Endothelial cell of umbilical vein (primary cell): ENCODE measurements around the gene TMEM140. TPM values are rescaled to one million over a fixed set of nuclear protein-coding genes. Genes with fewer than 3 reads are reported as not detected.

Experiments
- BruUV-seq: library from RNA; stranded (reverse); fragments of 400-500 nt; replicated peaks from 2 replicates; lab custom pipeline; 2021; lab: Mats Ljungman, UMichigan
- CTCF ChIA-PET: fragments of 300-600, 350-600 bp; sonication (Branson Sonifier 250); formaldehyde crosslinking; loops from one replicate; lab custom pipeline; 2021; ENCODE audit warnings: antibody characterized with exemption, inconsistent platforms; lab: Charles Lee
- POLR2A ChIA-PET: fragments of 300-600, 350-600 bp; sonication (Branson Sonifier 250); formaldehyde crosslinking; loops from one replicate; lab custom pipeline; 2021; ENCODE audit warnings: antibody characterized with exemption, inconsistent platforms; lab: Charles Lee
- DNase-seq: peaks from one replicate; pipeline ENCODE4 v3.0.0-alpha.2; 2011; ENCODE audit warnings: low read depth, low spot score
- FAIRE-seq: peaks from 2 replicates; lab custom pipeline; 2011; peaks lifted over from hg19 to GRCh38; lab: Jason Lieb, UNC
- H2AFZ ChIP-seq: 2 replicates; pipeline ENCODE4 v1.6.0; 2012; ENCODE audit warnings: low read depth, low read length, control low read depth, inconsistent platforms
- H3K27ac ChIP-seq: 2 replicates; pipeline ENCODE4 v1.5.1; 2011; ENCODE audit warnings: low read depth, mild to moderate bottlenecking, control low read depth, low read length, moderate library complexity; ENCODE audit not compliant: insufficient read depth
- H3K27me3 ChIP-seq, 2 experiments: 2 replicates each; pipeline versions ENCODE4 v1.6.0 to v1.6.1; 2011; ENCODE audit warnings: low read length in 2 of 2, mixed read lengths in 1 of 2; ENCODE audit not compliant: control insufficient read depth in 2 of 2, insufficient read depth in 2 of 2
- H3K36me3 ChIP-seq, 2 experiments: 2 replicates in 1 of 2; 3 replicates in 1 of 2; pipeline ENCODE4 v1.5.1; 2011; ENCODE audit warnings: low read length in 2 of 2, mild to moderate bottlenecking in 1 of 2, moderate library complexity in 1 of 2; ENCODE audit not compliant: control insufficient read depth in 2 of 2, insufficient read depth in 2 of 2; ENCODE audit errors: extremely low read depth in 1 of 2
- H3K4me1 ChIP-seq: 3 replicates; pipeline ENCODE4 v1.5.1; 2011; ENCODE audit warnings: mild to moderate bottlenecking, low read length; ENCODE audit not compliant: control insufficient read depth, insufficient read depth; ENCODE audit errors: extremely low read depth
- H3K4me2 ChIP-seq: 2 replicates; pipeline ENCODE4 v1.6.1; 2011; ENCODE audit warnings: low read length, control low read depth, mixed read lengths; ENCODE audit not compliant: insufficient read depth
- H3K4me3 ChIP-seq, 3 experiments: fragments of 200-600 bp in 1 of 3; sonication (generic), shearing (Covaris generic) in 1 of 3; replicated peaks in 1 of 3; 2 replicates each; pipeline ENCODE4 v1.5.1; 2011 to 2016; ENCODE audit warnings: control low read depth in 3 of 3, low read length in 3 of 3, mild to moderate bottlenecking in 2 of 3, inconsistent platforms in 1 of 3, low read depth in 1 of 3, moderate library complexity in 1 of 3; ENCODE audit not compliant: insufficient read depth in 1 of 3
- H3K79me2 ChIP-seq: 2 replicates; pipeline ENCODE4 v1.6.0; 2012; ENCODE audit warnings: low read length, inconsistent platforms; ENCODE audit not compliant: control insufficient read depth, insufficient read depth
- H3K9ac ChIP-seq: replicated peaks from 2 replicates; pipeline ENCODE3; 2011; ENCODE audit warnings: low read length, control low read depth; ENCODE audit not compliant: insufficient read depth; ENCODE audit errors: extremely low read depth
- H3K9me1 ChIP-seq: replicated peaks from 3 replicates; pipeline ENCODE4 v1.6.0; 2011; ENCODE audit warnings: mild to moderate bottlenecking, low read length; ENCODE audit not compliant: control insufficient read depth, insufficient read depth; ENCODE audit errors: extremely low read depth
- H3K9me3 ChIP-seq: replicated peaks from 2 replicates; pipeline ENCODE4 v1.5.1; 2012; ENCODE audit warnings: low read length, inconsistent platforms; ENCODE audit not compliant: control insufficient read depth, insufficient read depth
- H4K20me1 ChIP-seq: replicated peaks from 2 replicates; pipeline ENCODE3; 2011; ENCODE audit warnings: mild to moderate bottlenecking, low read length; ENCODE audit not compliant: control insufficient read depth, insufficient read depth; ENCODE audit errors: extremely low read depth
- EZH2 ChIP-seq: IDR thresholded peaks from 2 replicates; pipeline ENCODE4 v1.6.1; 2012; ENCODE audit warnings: borderline replicate concordance, low read depth, mild to moderate bottlenecking, moderate library complexity, low read length, inconsistent platforms; ENCODE audit not compliant: severe bottlenecking
- FOS ChIP-seq: IDR thresholded peaks from 2 replicates; pipeline ENCODE4 v1.6.1; 2011; ENCODE audit warnings: mild to moderate bottlenecking, low read length, moderate library complexity, borderline replicate concordance; ENCODE audit not compliant: insufficient read depth
- GATA2 ChIP-seq: IDR thresholded peaks from 2 replicates; pipeline ENCODE4 v1.7.0; 2011; ENCODE audit warnings: low read depth, mild to moderate bottlenecking, moderate library complexity, mixed read lengths, low read length; ENCODE audit not compliant: insufficient read length, insufficient read depth
- JUN ChIP-seq: IDR thresholded peaks from 2 replicates; pipeline ENCODE4 v1.6.1; 2011; ENCODE audit warnings: borderline replicate concordance, low read depth; ENCODE audit not compliant: insufficient read length, insufficient read depth
- MYC ChIP-seq: IDR thresholded peaks from one replicate; pipeline ENCODE4 v1.6.1; 2011; ENCODE audit warnings: mild to moderate bottlenecking, low read depth, low read length
- POLR2A ChIP-seq: IDR thresholded peaks from 2 replicates; pipeline ENCODE4 v1.6.1; 2012; ENCODE audit warnings: low read depth, mild to moderate bottlenecking, control low read depth, low read length
- POLR2AphosphoS5 ChIP-seq: IDR thresholded peaks from 2 replicates; pipeline ENCODE4 v1.6.1; 2012; ENCODE audit warnings: low read depth, mild to moderate bottlenecking, control low read depth, low read length, moderate library complexity; ENCODE audit not compliant: insufficient read depth
- dilution Hi-C: fragments of 300-500 bp; cut with MboI; formaldehyde crosslinking; loops from one replicate; pipeline ENCODE4 v1.15.0; 2019; ENCODE audit warnings: low sequenced_read_pairs; ENCODE audit not compliant: extremely low pct_ligation_motif_present
- intact Hi-C: fragments of 100-400 bp; cut with micrococcal nuclease; formaldehyde crosslinking; loops from one replicate; pipeline ENCODE4 v1.10.0; 2022
- polyA plus RNA-seq, 4 experiments: library from polyadenylated mRNA; depleted of rRNA in 3 of 4; stranded (reverse) in 3 of 4; unstranded in 1 of 4; fragments of >200 nt; gene quantifications; 2 replicates each; pipeline versions ENCODE4 v1.2.1 to v1.2.3, GENCODE V29; 2011 to 2012; ENCODE audit warnings: missing spikeins in 1 of 4
- total RNA-seq: library from RNA; stranded (reverse); gene quantifications from 2 replicates; pipeline ENCODE4 v1.2.3, GENCODE V29; 2021
- TF ChIP-seq, protein P1 (sequence below), 2 donors: IDR thresholded peaks; 1 replicate in 1 of 2; 2 replicates in 1 of 2; pipeline ENCODE4 v1.5.1; 2011; ENCODE audit warnings: low read length in 2 of 2, mild to moderate bottlenecking in 2 of 2, moderate library complexity in 2 of 2, control low read depth in 1 of 2, inconsistent platforms in 1 of 2, low read depth in 1 of 2; ENCODE audit not compliant: insufficient read depth in 1 of 2; ENCODE audit errors: extremely low read depth in 1 of 2
- TF ChIP-seq, protein P2 (sequence below): IDR thresholded peaks from 2 replicates; pipeline ENCODE4 v1.6.1; 2011; ENCODE audit not compliant: insufficient read depth, insufficient read length

Gene TMEM140
- total and polyA plus RNA-seq, 2 donors (not counting 3 experiments of a cell fraction or from before 2014, with no cell fraction given) = 17.9 to 26.5 TPM

DNA sequence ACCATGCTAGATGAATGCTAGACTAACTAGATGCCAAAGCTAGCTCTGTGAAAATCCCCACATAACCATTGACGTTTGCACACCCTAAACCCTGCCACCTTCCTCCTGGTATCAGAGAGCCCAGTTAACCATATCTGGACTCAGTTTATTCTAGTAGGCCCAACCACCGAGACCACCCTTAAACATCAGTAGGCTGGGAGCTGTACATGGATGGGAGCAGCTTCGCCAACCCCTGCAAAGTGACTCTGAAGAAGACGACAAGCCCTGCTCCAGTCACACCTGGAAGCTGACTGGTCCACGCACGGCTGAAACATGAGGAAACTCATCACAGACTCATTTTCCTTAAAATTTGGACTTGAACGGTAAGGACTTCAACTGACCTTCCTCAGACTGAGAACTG is 27.1 kb downstream of the TMEM140 start:
- Histone ChIP-seq H3K27me3 (no peaks in the 10 kb centered on the region), H3K36me3 (no peaks in the 10 kb centered on the region), H3K27ac (no peak overlapping the region), H3K4me3 (no peak overlapping the region), H3K9me3 (peaks cover 3% of the 10 kb centered on the region), H3K79me2 (no peaks in the 10 kb centered on the region), H3K4me2 (no peak overlapping the region), H3K9me1 (no peaks in the 10 kb centered on the region), H3K9ac (no peak overlapping the region), H4K20me1 (no peaks in the 10 kb centered on the region), H2AFZ (no peak overlapping the region), H3K4me1 (no peaks in the 10 kb centered on the region)
- FAIRE-seq (no peak), DNase-seq (no peak)
- intact Hi-C loops = loop anchor here (5.0 kb wide), 4 partner anchors 208 to 563 kb away; no protein-coding TSS in a partner anchor
- BruUV-seq = no TSS peak
- ChIA-PET CTCF (no interaction called here), POLR2A (no interaction called here)
- dilution Hi-C loops = no loop called here
- TF ChIP-seq EZH2 (no peak), JUN (no peak), POLR2A (no peak), GATA2 (no peak), POLR2AphosphoS5 (no peak), MYC (no peak), FOS (no peak)
- TF ChIP-seq, protein P1, sequence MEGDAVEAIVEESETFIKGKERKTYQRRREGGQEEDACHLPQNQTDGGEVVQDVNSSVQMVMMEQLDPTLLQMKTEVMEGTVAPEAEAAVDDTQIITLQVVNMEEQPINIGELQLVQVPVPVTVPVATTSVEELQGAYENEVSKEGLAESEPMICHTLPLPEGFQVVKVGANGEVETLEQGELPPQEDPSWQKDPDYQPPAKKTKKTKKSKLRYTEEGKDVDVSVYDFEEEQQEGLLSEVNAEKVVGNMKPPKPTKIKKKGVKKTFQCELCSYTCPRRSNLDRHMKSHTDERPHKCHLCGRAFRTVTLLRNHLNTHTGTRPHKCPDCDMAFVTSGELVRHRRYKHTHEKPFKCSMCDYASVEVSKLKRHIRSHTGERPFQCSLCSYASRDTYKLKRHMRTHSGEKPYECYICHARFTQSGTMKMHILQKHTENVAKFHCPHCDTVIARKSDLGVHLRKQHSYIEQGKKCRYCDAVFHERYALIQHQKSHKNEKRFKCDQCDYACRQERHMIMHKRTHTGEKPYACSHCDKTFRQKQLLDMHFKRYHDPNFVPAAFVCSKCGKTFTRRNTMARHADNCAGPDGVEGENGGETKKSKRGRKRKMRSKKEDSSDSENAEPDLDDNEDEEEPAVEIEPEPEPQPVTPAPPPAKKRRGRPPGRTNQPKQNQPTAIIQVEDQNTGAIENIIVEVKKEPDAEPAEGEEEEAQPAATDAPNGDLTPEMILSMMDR (IDR thresholded peaks at IDR 0.05; ENCODE audit: extremely low read depth in 1 of 2, insufficient read depth in 1 of 2, low read depth in 1 of 2, low read length in 2 of 2) = no peak
- TF ChIP-seq, protein P2, sequence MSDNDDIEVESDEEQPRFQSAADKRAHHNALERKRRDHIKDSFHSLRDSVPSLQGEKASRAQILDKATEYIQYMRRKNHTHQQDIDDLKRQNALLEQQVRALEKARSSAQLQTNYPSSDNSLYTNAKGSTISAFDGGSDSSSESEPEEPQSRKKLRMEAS = no peak
